Body of pancreas (tissue), 4 donors: Measurements from ENCODE around the gene NR4A1. TPM values are rescaled to one million over a fixed set of nuclear protein-coding genes. Genes with fewer than 3 reads are reported as not detected.
A peak's percentile ranks its signal among the peaks of the same experiment; 100 is the strongest.

Experiments used
- ATAC-seq: fragments of 150-250 bp; one replicate; pipeline ENCODE4 v1.9.1; 2016
- DNase-seq, 4 donors: peaks; one replicate each; pipeline ENCODE4 v3.0.0-alpha.2; 2019
- H3K27ac ChIP-seq, 4 donors: fragments of 200-600 bp; sonication (generic); 1 replicate in 3 of 4; 2 replicates in 1 of 4; pipeline versions ENCODE4 v1.5.1 to v1.6.1; 2016 to 2019; ENCODE audit warnings: mild to moderate bottlenecking in 1 of 4, mixed read lengths in 1 of 4, moderate library complexity in 1 of 4
- H3K27me3 ChIP-seq, 2 donors: fragments of 200-600 bp; sonication (generic); one replicate each; pipeline ENCODE4 v1.6.0; 2016; ENCODE audit warnings: mild to moderate bottlenecking in 1 of 2
- H3K36me3 ChIP-seq, 2 donors: fragments of 200-600 bp; sonication (generic); replicated peaks in 1 of 2; 2 replicates each; pipeline ENCODE4 v1.5.1; 2016; ENCODE audit warnings: low read depth in 2 of 2; ENCODE audit not compliant: insufficient read depth in 1 of 2
- H3K4me1 ChIP-seq: fragments of 200-600 bp; sonication (generic); one replicate; pipeline ENCODE4 v1.6.0; 2016
- H3K4me3 ChIP-seq, 2 donors: fragments of 200-600 bp; sonication (generic); 1 replicate in 1 of 2; 2 replicates in 1 of 2; pipeline ENCODE4 v1.5.1; 2016 to 2019
- H3K9me3 ChIP-seq, 3 donors: fragments of 200-600 bp; sonication (generic); 1 replicate in 2 of 3; 2 replicates in 1 of 3; pipeline ENCODE4 v1.5.1; 2016
- POLR2A ChIP-seq, 3 donors: fragments of 450-650 bp; IDR thresholded peaks; one replicate each; pipeline ENCODE4 v1.6.1; 2016; ENCODE audit warnings: antibody characterized with exemption in 3 of 3, mild to moderate bottlenecking in 2 of 3
- WGBS, 2 donors: methylation state at CpG; one replicate each; pipeline ENCODE4 v1.1.5; 2017; 5-methylcytosine and 5-hydroxymethylcytosine counted together
- intact Hi-C: fragments of 100-400 bp; cut with DNase I; formaldehyde crosslinking; loops from one replicate; pipeline ENCODE4 v1.15.1; 2023
- total RNA-seq, 2 donors: library from RNA; depleted of rRNA; stranded (reverse); fragments of >200 nt; gene quantifications; one replicate each; pipeline ENCODE4 v1.1.0, GENCODE V29; 2016
- TF ChIP-seq, protein P1 (sequence below), 7 experiments: fragments of 450-650 bp in 4 of 7; fragments of 200-600 bp in 3 of 7; sonication (generic) in 3 of 7; IDR thresholded peaks; one replicate each; pipeline ENCODE4 v1.5.1; 2016 to 2019; ENCODE audit warnings: antibody characterized with exemption in 7 of 7

The NR4A1 gene
- total RNA-seq, 2 donors from 2014 or later = 36.6 to 253 TPM

DNA sequence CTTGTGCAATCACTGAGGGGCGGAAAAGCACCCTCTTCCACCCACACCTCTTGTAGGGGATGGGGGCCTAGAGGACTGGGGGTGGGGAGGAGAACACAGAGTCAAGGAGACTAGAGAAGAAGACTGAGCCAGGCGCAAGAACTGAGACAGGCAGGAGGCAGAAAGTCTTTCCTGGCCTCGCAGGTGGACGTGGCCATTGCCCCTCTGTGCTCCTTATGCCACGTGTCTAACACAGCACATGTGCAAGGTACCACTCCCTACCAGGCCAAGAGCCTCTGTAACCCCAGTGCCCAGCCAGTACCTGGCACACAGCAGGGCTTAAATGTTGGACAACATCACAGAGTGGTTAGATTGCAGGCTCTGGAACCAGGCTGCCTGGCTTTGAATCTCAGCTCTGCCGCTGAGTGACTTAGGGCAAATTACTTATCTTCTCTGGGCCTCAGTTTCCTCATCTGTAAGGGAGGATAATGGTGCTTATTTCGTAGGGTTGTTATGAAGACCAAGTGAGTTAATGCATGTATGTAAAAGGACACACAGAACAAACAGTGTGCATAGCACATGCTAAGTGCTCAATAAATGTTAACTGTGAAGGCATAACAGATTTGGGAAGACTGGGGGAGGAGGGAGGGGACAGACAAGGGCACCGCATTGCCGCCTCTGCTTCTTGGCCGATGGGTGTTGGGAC is 45.9 kb upstream of the NR4A1 start:
- ATAC-seq = no peak
- no peak for DNase-seq
- Histone ChIP-seq H3K27me3 (no peaks in the 10 kb centered on the region), H3K27ac (no peak overlapping the region), H3K9me3 (no peaks in the 10 kb centered on the region), H3K4me3 (no peak overlapping the region), H3K36me3 (no peaks in the 10 kb centered on the region), H3K4me1 (peaks cover 39% of the 10 kb centered on the region)
- WGBS, 2 donors = 72 to 78% methylated on average over 10 of the region's 10 CpGs
- intact Hi-C loops = no loop called here
- TF ChIP-seq, protein P1, sequence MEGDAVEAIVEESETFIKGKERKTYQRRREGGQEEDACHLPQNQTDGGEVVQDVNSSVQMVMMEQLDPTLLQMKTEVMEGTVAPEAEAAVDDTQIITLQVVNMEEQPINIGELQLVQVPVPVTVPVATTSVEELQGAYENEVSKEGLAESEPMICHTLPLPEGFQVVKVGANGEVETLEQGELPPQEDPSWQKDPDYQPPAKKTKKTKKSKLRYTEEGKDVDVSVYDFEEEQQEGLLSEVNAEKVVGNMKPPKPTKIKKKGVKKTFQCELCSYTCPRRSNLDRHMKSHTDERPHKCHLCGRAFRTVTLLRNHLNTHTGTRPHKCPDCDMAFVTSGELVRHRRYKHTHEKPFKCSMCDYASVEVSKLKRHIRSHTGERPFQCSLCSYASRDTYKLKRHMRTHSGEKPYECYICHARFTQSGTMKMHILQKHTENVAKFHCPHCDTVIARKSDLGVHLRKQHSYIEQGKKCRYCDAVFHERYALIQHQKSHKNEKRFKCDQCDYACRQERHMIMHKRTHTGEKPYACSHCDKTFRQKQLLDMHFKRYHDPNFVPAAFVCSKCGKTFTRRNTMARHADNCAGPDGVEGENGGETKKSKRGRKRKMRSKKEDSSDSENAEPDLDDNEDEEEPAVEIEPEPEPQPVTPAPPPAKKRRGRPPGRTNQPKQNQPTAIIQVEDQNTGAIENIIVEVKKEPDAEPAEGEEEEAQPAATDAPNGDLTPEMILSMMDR (IDR thresholded peaks at IDR 0.05) = no peak
- no peak for TF ChIP-seq POLR2A (IDR thresholded peaks at IDR 0.05)

DNA sequence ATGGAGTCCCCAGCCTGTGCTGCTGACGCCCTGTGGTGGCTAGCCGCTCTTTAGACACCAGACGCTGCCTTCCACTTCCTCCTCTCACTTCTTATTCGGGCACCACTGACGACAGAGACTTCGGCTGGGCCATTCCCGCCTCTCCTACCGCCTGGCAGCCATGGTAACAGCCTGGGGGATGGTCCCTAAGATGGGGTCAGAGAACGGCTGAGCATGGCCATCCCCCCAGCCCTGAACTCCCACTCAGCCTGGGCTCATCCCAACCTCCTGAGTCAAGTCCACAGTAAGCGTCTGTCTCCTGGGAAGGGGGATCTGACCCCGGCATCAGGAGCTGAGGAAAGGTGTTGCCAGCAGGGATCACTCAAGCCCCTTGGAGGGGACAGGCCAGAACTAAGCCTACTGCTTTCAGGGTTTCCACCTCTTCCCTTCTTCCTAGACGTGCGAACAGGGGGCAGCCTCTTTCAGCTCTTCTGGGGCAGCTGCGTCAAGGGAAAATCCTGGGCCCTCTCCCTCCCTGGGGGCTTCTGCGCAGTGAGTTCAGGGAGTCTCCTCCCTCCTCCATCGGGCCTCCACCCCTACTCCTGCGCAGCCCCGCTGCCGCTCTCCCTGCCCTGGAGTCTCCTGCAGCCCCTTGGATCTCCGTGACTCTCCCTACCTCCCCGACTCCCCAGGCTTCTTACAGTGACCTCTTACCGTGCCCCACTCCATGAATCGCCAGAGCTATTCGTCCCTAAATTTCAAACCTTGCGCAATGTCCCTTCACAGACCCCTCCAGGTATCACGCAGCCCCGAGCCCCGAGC is 45.1 kb upstream of the NR4A1 start:
- peak in 1 of 3 donors; percentile 21 for TF ChIP-seq POLR2A (IDR thresholded peaks at IDR 0.05)
- TF ChIP-seq, protein P1 (IDR thresholded peaks at IDR 0.05) = no peak
- H3K36me3 ChIP-seq = no peaks in the 10 kb centered on the region
- H3K27ac ChIP-seq = peak overlapping the region in 3 of 4 donors; percentile 26 to 76 (median 69)
- intact Hi-C loops = no loop called here
- peaks cover 47% of the 10 kb centered on the region for H3K4me1 ChIP-seq
- peak; percentile 0 for ATAC-seq
- H3K9me3 ChIP-seq = no peaks in the 10 kb centered on the region
- H3K27me3 ChIP-seq = no peaks in the 10 kb centered on the region
- peak; percentile 24 to 80 (median 43) for DNase-seq
- 34 to 41% methylated on average over 21 to 28 of the region's 28 CpGs for WGBS, 2 donors
- peak overlapping the region in 1 of 2 donors; percentile 16 for H3K4me3 ChIP-seq

DNA sequence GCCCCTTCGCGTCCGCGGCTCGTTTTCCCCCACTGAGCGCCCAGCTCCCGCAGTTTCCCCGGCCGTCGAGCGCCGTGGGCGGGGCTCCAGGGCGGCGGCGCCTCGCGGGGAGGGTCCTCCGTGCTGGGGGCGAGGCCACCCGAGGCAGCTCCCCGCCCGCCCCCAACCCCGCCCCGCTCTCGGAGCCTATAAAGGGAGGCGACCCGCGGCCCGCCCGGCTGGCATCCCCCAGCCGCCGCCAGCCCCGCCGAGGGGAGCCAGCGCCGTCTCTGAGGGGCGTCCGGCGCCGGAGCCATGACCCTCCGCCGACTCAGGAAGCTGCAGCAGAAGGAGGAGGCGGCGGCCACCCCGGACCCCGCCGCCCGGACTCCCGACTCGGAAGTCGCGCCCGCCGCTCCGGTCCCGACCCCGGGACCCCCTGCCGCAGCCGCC is 44.5 kb upstream of the NR4A1 start, which contains the start of gene TAMALIN:
TAMALIN (plus strand) TSS at position 221 of the 432 bp plus-strand sequence; CDS start at position 295, 74 bp downstream.
- Histone ChIP-seq H3K36me3 (no peaks in the 10 kb centered on the region), H3K4me3 (peak within 1 kb of the TSS; percentile 4 to 16), H3K27me3 (no peaks in the 10 kb centered on the region), H3K9me3 (no peaks in the 10 kb centered on the region), H3K4me1 (peaks cover 48% of the 10 kb centered on the region), H3K27ac (peak within 1 kb of the TSS; percentile 54 to 79 (median 72))
- TF ChIP-seq, protein P1 (IDR thresholded peaks at IDR 0.05) = no peak
- peak; percentile 79 to 90 (median 83) for TF ChIP-seq POLR2A (IDR thresholded peaks at IDR 0.05)
- intact Hi-C loops = no loop called here
- 2% methylated on average over 36 of the region's 60 CpGs; no CpG with 5 or more reads in 1 of the 2 donors for WGBS, 2 donors
- ATAC-seq (peak; percentile 74), DNase-seq (peak; percentile 57 to 71 (median 68))

DNA sequence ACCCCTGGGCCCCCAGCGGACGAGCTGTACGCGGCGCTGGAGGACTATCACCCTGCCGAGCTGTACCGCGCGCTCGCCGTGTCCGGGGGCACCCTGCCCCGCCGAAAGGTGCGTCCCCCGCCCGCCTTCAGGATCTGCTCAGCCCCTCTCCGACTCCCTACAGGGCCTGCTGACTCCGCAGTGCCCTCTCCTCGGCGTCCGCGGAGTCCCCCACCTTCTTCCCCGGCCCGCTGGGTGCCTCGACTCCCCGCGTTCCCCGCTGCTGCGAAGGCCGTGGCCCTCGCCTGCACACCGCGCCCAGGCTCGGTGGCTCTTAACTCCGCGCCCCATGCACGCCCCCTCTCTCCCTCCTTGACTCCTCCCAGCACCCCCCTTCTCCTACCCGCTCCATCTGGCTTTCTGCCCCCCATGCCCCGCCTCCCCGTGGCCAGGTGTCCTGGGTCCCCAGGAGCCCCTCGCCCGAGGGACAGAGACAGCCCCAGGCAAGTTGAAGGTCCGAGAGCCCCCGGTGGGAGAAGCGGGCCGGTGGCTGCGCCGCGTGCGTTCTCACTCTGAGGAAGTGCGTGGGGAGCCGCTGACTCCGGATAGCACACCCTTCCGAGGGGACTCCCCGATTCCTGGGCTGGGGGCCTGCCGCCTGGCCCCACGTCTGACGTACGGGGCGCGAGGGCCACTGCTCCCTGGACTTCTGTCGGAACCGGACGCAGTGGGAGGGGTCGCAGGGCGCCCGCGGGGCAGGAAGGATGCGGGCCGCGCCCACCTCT is 43.9 kb upstream of the NR4A1 start:
- Histone ChIP-seq H3K27me3 (no peaks in the 10 kb centered on the region), H3K4me1 (peaks cover 48% of the 10 kb centered on the region), H3K4me3 (peak overlapping the region; percentile 4 to 16), H3K27ac (peak overlapping the region; percentile 54 to 79 (median 72)), H3K9me3 (no peaks in the 10 kb centered on the region), H3K36me3 (no peaks in the 10 kb centered on the region)
- intact Hi-C loops = no loop called here
- ATAC-seq (peak; percentile 19), DNase-seq (peak in 3 of 4 donors; percentile 37 to 48 (median 39))
- WGBS, 2 donors = 12 to 32% methylated on average over 19 to 46 of the region's 72 CpGs
- peak; percentile 9 to 51 (median 28) for TF ChIP-seq POLR2A (IDR thresholded peaks at IDR 0.05)
- TF ChIP-seq, protein P1 (IDR thresholded peaks at IDR 0.05) = no peak
